ENCODE results near the gene NUDT16L1.

NUDT16L1 gene

DNA sequence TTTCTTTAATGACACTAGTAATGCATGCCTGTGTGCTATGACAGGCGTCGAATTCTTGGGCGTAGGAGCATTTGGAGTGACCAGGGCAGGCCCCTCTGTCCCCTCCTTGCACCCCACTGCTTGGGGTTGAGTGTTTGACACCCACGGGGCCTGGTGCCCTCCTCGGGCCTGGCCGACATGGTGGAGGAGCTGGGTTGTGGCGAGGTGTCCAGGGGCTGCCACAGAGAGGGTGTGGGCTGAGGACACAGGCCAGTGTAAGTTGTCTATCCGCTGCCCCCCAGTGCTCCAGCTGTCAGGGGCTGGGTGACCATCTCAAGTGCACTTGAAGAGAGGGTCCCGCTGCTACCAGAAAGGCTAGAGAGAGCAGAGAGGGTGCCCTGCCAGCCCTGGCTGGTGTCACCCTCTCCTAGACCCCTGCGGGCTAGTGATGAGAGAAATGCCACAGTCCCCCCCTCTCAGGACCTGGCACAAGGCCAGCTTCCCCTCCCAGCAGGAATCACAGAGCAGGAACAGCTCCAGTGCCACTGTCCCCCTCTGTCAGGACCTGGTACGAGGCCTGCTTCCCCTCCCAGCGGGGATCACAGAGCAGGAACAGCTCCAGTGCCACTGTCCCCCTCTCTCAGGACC is 38.3 kb upstream of the NUDT16L1 start:
- no peaks in the 10 kb centered on the region for H3K27me3 ChIP-seq (ENCODE audit: control insufficient read depth, insufficient read depth, low read length)
- peaks cover 68% of the 10 kb centered on the region for H3K36me3 ChIP-seq (ENCODE audit: control insufficient read depth, insufficient read depth, low read length)
- no peaks in the 10 kb centered on the region for H3K9me3 ChIP-seq (ENCODE audit: control insufficient read depth, insufficient read depth, low read depth, low read length)
- no peak overlapping the region for H3K4me3 ChIP-seq (ENCODE audit: low read depth, low read length)
- no peak overlapping the region for H3K9ac ChIP-seq (ENCODE audit: low read length)
- no peak overlapping the region for H3K27ac ChIP-seq (ENCODE audit: low read depth, low read length)
- no peaks in the 10 kb centered on the region for H3K4me1 ChIP-seq (ENCODE audit: control insufficient read depth, insufficient read depth, low read length)

DNA sequence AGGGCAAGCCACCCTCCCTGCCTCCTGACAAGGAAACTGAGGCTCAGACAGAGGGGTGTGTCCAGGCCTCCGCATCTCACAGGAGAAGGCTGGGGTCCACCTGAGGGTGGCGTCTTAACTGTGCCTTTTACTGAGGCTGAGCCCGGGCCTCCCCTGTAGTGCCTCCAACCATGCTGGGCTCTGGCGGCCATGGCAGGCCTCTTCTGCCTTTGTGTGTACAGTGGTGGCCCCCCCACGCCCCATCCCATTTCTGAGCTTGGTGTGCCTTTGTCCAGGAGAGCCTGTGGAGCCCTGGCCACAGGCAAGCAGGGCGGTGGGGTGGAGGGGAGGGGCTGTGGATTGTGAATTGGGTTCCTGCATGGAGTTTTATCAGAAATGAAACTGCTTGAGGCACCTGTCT is 37.6 kb upstream of the NUDT16L1 start:
- Histone ChIP-seq H3K27ac (ENCODE audit: low read depth, low read length) (no peak overlapping the region), H3K4me1 (ENCODE audit: control insufficient read depth, insufficient read depth, low read length) (no peaks in the 10 kb centered on the region), H3K27me3 (ENCODE audit: control insufficient read depth, insufficient read depth, low read length) (no peaks in the 10 kb centered on the region), H3K9me3 (ENCODE audit: control insufficient read depth, insufficient read depth, low read depth, low read length) (no peaks in the 10 kb centered on the region), H3K9ac (ENCODE audit: low read length) (no peak overlapping the region), H3K36me3 (ENCODE audit: control insufficient read depth, insufficient read depth, low read length) (peaks cover 69% of the 10 kb centered on the region), H3K4me3 (ENCODE audit: low read depth, low read length) (no peak overlapping the region)

GRCh38 chr16:4656221-4656620 is 37.1 kb upstream of the NUDT16L1 start:
- no peaks in the 10 kb centered on the region for H3K9me3 ChIP-seq (ENCODE audit: control insufficient read depth, insufficient read depth, low read depth, low read length)
- H3K4me1 ChIP-seq (ENCODE audit: control insufficient read depth, insufficient read depth, low read length) = no peaks in the 10 kb centered on the region
- no peak overlapping the region for H3K9ac ChIP-seq (ENCODE audit: low read length)
- no peak overlapping the region for H3K27ac ChIP-seq (ENCODE audit: low read depth, low read length)
- H3K27me3 ChIP-seq (ENCODE audit: control insufficient read depth, insufficient read depth, low read length) = no peaks in the 10 kb centered on the region
- no peak overlapping the region for H3K4me3 ChIP-seq (ENCODE audit: low read depth, low read length)
- H3K36me3 ChIP-seq (ENCODE audit: control insufficient read depth, insufficient read depth, low read length) = peaks cover 66% of the 10 kb centered on the region

DNA sequence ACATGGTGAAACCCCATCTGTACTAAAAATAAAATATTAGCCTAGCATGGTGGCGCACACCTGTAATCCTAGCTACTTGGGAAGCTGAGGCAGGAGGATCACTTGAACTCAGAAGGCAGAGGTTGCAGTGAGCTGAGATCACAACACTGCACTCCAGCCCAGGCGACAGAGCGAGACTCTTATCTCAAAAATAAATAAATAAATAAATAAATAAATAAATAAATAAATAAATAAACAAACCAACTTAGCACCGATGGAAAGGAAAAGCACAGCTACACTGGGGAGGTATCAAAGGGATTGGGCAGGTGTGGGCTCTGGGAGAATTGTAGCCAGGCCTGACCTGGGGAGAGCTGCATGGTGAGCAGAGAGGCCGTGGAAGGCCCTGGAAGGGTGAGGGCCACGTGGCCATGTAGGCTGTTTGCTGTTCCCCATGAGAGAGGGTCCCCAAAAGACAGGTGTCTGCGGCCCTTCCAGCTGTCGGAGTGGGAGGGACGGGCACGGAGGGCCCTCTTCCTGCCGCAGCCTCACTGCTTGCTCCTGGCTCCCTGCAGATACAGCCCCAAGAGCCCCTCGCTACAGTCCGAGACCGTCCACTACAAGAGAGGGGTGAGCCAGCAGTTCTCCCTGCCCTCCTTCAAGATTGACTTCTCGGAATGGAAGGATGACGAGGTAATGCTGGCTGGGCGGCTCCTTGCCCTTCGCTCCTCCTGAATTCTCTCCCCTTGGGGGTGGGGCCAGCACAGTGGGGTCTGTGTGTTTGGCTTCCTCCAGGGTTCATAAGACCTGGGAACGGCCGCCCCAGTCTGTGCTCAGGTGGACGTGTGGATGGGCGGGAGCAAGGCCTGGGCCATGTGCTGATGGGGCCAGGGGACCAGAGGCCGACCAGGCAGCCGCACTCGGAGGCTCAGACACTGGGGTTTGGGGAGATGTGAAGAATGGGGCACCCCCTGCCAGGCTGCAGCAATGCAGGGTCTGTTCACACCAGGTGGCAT is 36.4 kb upstream of the NUDT16L1 start:
- Histone ChIP-seq H3K4me1 (ENCODE audit: control insufficient read depth, insufficient read depth, low read length) (no peaks in the 10 kb centered on the region), H3K9ac (ENCODE audit: low read length) (no peak overlapping the region), H3K36me3 (ENCODE audit: control insufficient read depth, insufficient read depth, low read length) (peaks cover 66% of the 10 kb centered on the region)

GRCh38 chr16:4659363-4660353 is 33.7 kb upstream of the NUDT16L1 start:
- peaks cover 61% of the 10 kb centered on the region for H3K36me3 ChIP-seq (ENCODE audit: control insufficient read depth, insufficient read depth, low read length)
- no peak overlapping the region for H3K4me3 ChIP-seq (ENCODE audit: low read depth, low read length)
- H3K27ac ChIP-seq (ENCODE audit: low read depth, low read length) = peak overlapping the region; percentile 24; the same call in 1 of the 2 replicates
- H3K4me1 ChIP-seq (ENCODE audit: control insufficient read depth, insufficient read depth, low read length) = peaks cover 2% of the 10 kb centered on the region; the same call in 1 of the 2 replicates
- H3K9me3 ChIP-seq (ENCODE audit: control insufficient read depth, insufficient read depth, low read depth, low read length) = no peaks in the 10 kb centered on the region
- H3K9ac ChIP-seq (ENCODE audit: low read length) = peak overlapping the region; percentile 14
- no peaks in the 10 kb centered on the region for H3K27me3 ChIP-seq (ENCODE audit: control insufficient read depth, insufficient read depth, low read length)

More for the DNA sequence above, 36.4 kb upstream of the NUDT16L1 start:
- H3K27me3 ChIP-seq (ENCODE audit: control insufficient read depth, insufficient read depth, low read length) = no peaks in the 10 kb centered on the region
- no peak overlapping the region for H3K27ac ChIP-seq (ENCODE audit: low read depth, low read length)
- H3K4me3 ChIP-seq (ENCODE audit: low read depth, low read length) = no peak overlapping the region
- no peaks in the 10 kb centered on the region for H3K9me3 ChIP-seq (ENCODE audit: control insufficient read depth, insufficient read depth, low read depth, low read length)

DNA sequence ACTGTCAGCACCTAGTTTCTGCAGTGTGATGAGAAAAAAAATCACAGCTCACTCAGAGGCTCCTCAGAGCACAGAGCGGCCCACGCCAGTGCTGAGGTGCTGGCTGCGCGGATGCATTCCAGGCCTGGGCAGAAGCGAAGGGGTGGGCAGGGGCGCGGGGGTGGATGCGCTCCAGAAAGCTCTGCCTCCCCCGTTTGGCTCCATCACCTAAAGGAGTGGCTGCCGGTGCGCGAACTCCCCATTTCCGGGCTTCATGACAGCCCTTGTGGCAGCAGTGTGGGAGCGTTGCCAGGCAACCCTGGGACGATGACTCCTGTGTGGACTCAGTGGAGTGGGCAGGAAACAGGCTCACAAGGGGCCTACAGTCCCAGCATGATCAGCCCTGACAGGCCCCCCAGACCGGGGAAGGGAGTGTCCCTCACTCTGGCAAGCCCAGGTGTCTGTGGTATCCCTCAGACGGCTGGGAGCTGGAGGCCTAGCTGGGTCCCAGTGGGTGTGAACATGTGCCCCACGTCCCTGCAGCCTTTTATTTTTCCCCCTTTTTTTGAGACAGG is 32.8 kb upstream of the NUDT16L1 start:
- H3K9me3 ChIP-seq (ENCODE audit: control insufficient read depth, insufficient read depth, low read depth, low read length) = no peaks in the 10 kb centered on the region
- peaks cover 4% of the 10 kb centered on the region; the same call in 1 of the 2 replicates for H3K4me1 ChIP-seq (ENCODE audit: control insufficient read depth, insufficient read depth, low read length)
- no peaks in the 10 kb centered on the region for H3K27me3 ChIP-seq (ENCODE audit: control insufficient read depth, insufficient read depth, low read length)
- peaks cover 55% of the 10 kb centered on the region for H3K36me3 ChIP-seq (ENCODE audit: control insufficient read depth, insufficient read depth, low read length)
- no peak overlapping the region for H3K4me3 ChIP-seq (ENCODE audit: low read depth, low read length)
- H3K9ac ChIP-seq (ENCODE audit: low read length) = no peak overlapping the region
- H3K27ac ChIP-seq (ENCODE audit: low read depth, low read length) = peak overlapping the region; percentile 24; the same call in 1 of the 2 replicates

DNA sequence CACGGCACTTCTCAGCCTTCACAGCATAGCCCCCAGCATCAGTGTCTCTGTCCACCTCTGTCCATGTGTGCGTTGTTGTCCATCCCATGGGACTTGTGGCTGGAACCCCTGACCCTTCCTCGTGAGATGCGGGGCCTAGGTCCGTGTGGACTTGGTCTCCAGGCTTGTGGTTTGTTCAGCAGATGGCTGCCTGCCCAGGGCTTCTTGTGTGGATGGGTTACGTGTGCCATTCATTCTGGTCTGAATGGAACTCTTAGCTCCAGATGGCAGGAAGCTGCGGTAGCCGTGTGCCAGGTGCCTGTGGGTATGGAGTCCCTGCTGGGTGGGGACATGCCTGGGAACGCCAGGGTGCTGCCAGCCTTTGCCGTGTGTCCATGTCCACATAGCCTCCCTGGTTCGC is 31.7 kb upstream of the NUDT16L1 start:
- no peaks in the 10 kb centered on the region for H3K27me3 ChIP-seq (ENCODE audit: control insufficient read depth, insufficient read depth, low read length)
- no peak overlapping the region for H3K27ac ChIP-seq (ENCODE audit: low read depth, low read length)
- H3K9me3 ChIP-seq (ENCODE audit: control insufficient read depth, insufficient read depth, low read depth, low read length) = no peaks in the 10 kb centered on the region
- H3K36me3 ChIP-seq (ENCODE audit: control insufficient read depth, insufficient read depth, low read length) = peaks cover 55% of the 10 kb centered on the region
- peaks cover 4% of the 10 kb centered on the region; the same call in 1 of the 2 replicates for H3K4me1 ChIP-seq (ENCODE audit: control insufficient read depth, insufficient read depth, low read length)
- no peak overlapping the region for H3K9ac ChIP-seq (ENCODE audit: low read length)
- no peak overlapping the region for H3K4me3 ChIP-seq (ENCODE audit: low read depth, low read length)

GRCh38 chr16:4663465-4663776 is 29.9 kb upstream of the NUDT16L1 start:
- Histone ChIP-seq H3K27ac (ENCODE audit: low read depth, low read length) (no peak overlapping the region), H3K4me3 (ENCODE audit: low read depth, low read length) (no peak overlapping the region), H3K27me3 (ENCODE audit: control insufficient read depth, insufficient read depth, low read length) (no peaks in the 10 kb centered on the region), H3K9ac (ENCODE audit: low read length) (no peak overlapping the region), H3K9me3 (ENCODE audit: control insufficient read depth, insufficient read depth, low read depth, low read length) (no peaks in the 10 kb centered on the region), H3K36me3 (ENCODE audit: control insufficient read depth, insufficient read depth, low read length) (peaks cover 59% of the 10 kb centered on the region), H3K4me1 (ENCODE audit: control insufficient read depth, insufficient read depth, low read length) (peaks cover 4% of the 10 kb centered on the region; the same call in 1 of the 2 replicates)

- Histone ChIP-seq H3K27me3 (ENCODE audit: control insufficient read depth, insufficient read depth, low read length) (no peaks in the 10 kb centered on the region), H3K4me1 (ENCODE audit: control insufficient read depth, insufficient read depth, low read length) (peaks cover 4% of the 10 kb centered on the region; the same call in 1 of the 2 replicates), H3K4me3 (ENCODE audit: low read depth, low read length) (no peak overlapping the region), H3K36me3 (ENCODE audit: control insufficient read depth, insufficient read depth, low read length) (peaks cover 59% of the 10 kb centered on the region), H3K9me3 (ENCODE audit: control insufficient read depth, insufficient read depth, low read depth, low read length) (no peaks in the 10 kb centered on the region), H3K27ac (ENCODE audit: low read depth, low read length) (no peak overlapping the region), H3K9ac (ENCODE audit: low read length) (no peak overlapping the region)
These were observed 29.4 kb upstream of the NUDT16L1 start for GRCh38 chr16:4663777-4664465.
